Measurements from ENCODE around the gene EVI5L.

The EVI5L gene

GRCh38 chr19:7795555-7796161, 34.4 kb upstream of the EVI5L start:
- no peak for DNase-seq (ENCODE audit: low read depth)
- TF ChIP-seq CTCF (conservative IDR thresholded peaks at IDR 0.05; ENCODE audit: low read depth, low read length), result no peak

GRCh38 chr19:7799640-7800355, 30.2 kb upstream of the EVI5L start:
- peak; percentile 60 for DNase-seq (ENCODE audit: low read depth)
- peak; percentile 60 for TF ChIP-seq CTCF (conservative IDR thresholded peaks at IDR 0.05; ENCODE audit: low read depth, low read length)
- no peak overlapping the region for H3K4me3 ChIP-seq (ENCODE audit: low read length)

More at GRCh38 chr19:7795555-7796161, 34.4 kb upstream of the EVI5L start:
- H3K4me3 ChIP-seq (ENCODE audit: low read length), result no peak overlapping the region

- no peak overlapping the region for H3K4me3 ChIP-seq (ENCODE audit: low read length)
- no peak for DNase-seq (ENCODE audit: low read depth)
- TF ChIP-seq CTCF (conservative IDR thresholded peaks at IDR 0.05; ENCODE audit: low read depth, low read length), result no peak
Measured at GRCh38 chr19:7801020-7801570, 28.9 kb upstream of the EVI5L start.

- H3K4me3 ChIP-seq (ENCODE audit: low read length), result no peak overlapping the region
- no peak for TF ChIP-seq CTCF (conservative IDR thresholded peaks at IDR 0.05; ENCODE audit: low read depth, low read length)
- DNase-seq (ENCODE audit: low read depth), result no peak
Measured at GRCh38 chr19:7806234-7806633, 23.8 kb upstream of the EVI5L start.

- DNase-seq (ENCODE audit: low read depth), result no peak
- no peak for TF ChIP-seq CTCF (conservative IDR thresholded peaks at IDR 0.05; ENCODE audit: low read depth, low read length)
- H3K4me3 ChIP-seq (ENCODE audit: low read length), result no peak overlapping the region
Measured at GRCh38 chr19:7806876-7807275, 23.1 kb upstream of the EVI5L start.

GRCh38 chr19:7808108-7808507, 21.9 kb upstream of the EVI5L start:
- TF ChIP-seq CTCF (conservative IDR thresholded peaks at IDR 0.05; ENCODE audit: low read depth, low read length), result no peak

GRCh38 chr19:7811989-7812388, 18.0 kb upstream of the EVI5L start:
- no peak for DNase-seq (ENCODE audit: low read depth)
- no peak overlapping the region for H3K4me3 ChIP-seq (ENCODE audit: low read length)
- no peak for TF ChIP-seq CTCF (conservative IDR thresholded peaks at IDR 0.05; ENCODE audit: low read depth, low read length)

More at GRCh38 chr19:7808108-7808507, 21.9 kb upstream of the EVI5L start:
- DNase-seq (ENCODE audit: low read depth), result no peak
- H3K4me3 ChIP-seq (ENCODE audit: low read length), result no peak overlapping the region

Data from retinal pigment epithelial cell (primary cell).